ENCODE data around the gene BRPF1.

Gene BRPF1

GRCh38 chr3:9747267-9747666, 15.7 kb downstream of the BRPF1 start:
- peaks cover 80% of the 10 kb centered on the region for H3K36me3 ChIP-seq

GRCh38 chr3:9748031-9748430, 16.5 kb downstream of the BRPF1 start:
- DNase-seq, result no peak
- no peaks in the 10 kb centered on the region for H3K9me3 ChIP-seq (ENCODE audit: severe bottlenecking)
- H3K27me3 ChIP-seq (ENCODE audit: insufficient read depth, low read depth, severe bottlenecking), result no peaks in the 10 kb centered on the region
- H3K4me3 ChIP-seq (ENCODE audit: low read depth, low read length), result no peak overlapping the region
- TF ChIP-seq CTCF (IDR thresholded peaks at IDR 0.05; ENCODE audit: low read depth, low read length), result no peak
- H3K36me3 ChIP-seq, result peaks cover 79% of the 10 kb centered on the region
- no peak overlapping the region for H3K27ac ChIP-seq

More at GRCh38 chr3:9747267-9747666, 15.7 kb downstream of the BRPF1 start:
- TF ChIP-seq CTCF (IDR thresholded peaks at IDR 0.05; ENCODE audit: low read depth, low read length), result no peak
- Histone ChIP-seq H3K27ac (no peak overlapping the region), H3K27me3 (ENCODE audit: insufficient read depth, low read depth, severe bottlenecking) (no peaks in the 10 kb centered on the region), H3K4me3 (ENCODE audit: low read depth, low read length) (no peak overlapping the region), H3K9me3 (ENCODE audit: severe bottlenecking) (no peaks in the 10 kb centered on the region)
- DNase-seq, result no peak

GRCh38 chr3:9749296-9749644, 17.7 kb downstream of the BRPF1 start:
- TF ChIP-seq CTCF (IDR thresholded peaks at IDR 0.05; ENCODE audit: low read depth, low read length), result no peak
- Histone ChIP-seq H3K9me3 (ENCODE audit: severe bottlenecking) (no peaks in the 10 kb centered on the region), H3K27me3 (ENCODE audit: insufficient read depth, low read depth, severe bottlenecking) (no peaks in the 10 kb centered on the region), H3K36me3 (peaks cover 67% of the 10 kb centered on the region), H3K4me3 (ENCODE audit: low read depth, low read length) (peak overlapping the region; percentile 90), H3K27ac (peak overlapping the region; percentile 83)
- peak; percentile 70 for DNase-seq

- Histone ChIP-seq H3K27ac (peak within 1 kb of the TSS; percentile 83), H3K4me3 (ENCODE audit: low read depth, low read length) (peak within 1 kb of the TSS; percentile 90), H3K36me3 (peaks cover 67% of the 10 kb centered on the region), H3K27me3 (ENCODE audit: insufficient read depth, low read depth, severe bottlenecking) (no peaks in the 10 kb centered on the region), H3K9me3 (ENCODE audit: severe bottlenecking) (no peaks in the 10 kb centered on the region)
- peak; percentile 98 for DNase-seq
- no peak for TF ChIP-seq CTCF (IDR thresholded peaks at IDR 0.05; ENCODE audit: low read depth, low read length)
Observed at GRCh38 chr3:9749645-9750555, 18.4 kb downstream of the BRPF1 start, which contains the start of gene OGG1. TSS of gene OGG1 (plus strand) at chr3:9749952. CDS start at chr3:9750287, 335 bp downstream.

GRCh38 chr3:9750556-9751411, 19.2 kb downstream of the BRPF1 start:
- peaks cover 64% of the 10 kb centered on the region for H3K36me3 ChIP-seq
- no peaks in the 10 kb centered on the region for H3K9me3 ChIP-seq (ENCODE audit: severe bottlenecking)
- peak overlapping the region; percentile 83 for H3K27ac ChIP-seq
- no peak for TF ChIP-seq CTCF (IDR thresholded peaks at IDR 0.05; ENCODE audit: low read depth, low read length)
- no peak for DNase-seq
- peak overlapping the region; percentile 90 for H3K4me3 ChIP-seq (ENCODE audit: low read depth, low read length)
- H3K27me3 ChIP-seq (ENCODE audit: insufficient read depth, low read depth, severe bottlenecking), result no peaks in the 10 kb centered on the region

Data from WERI-Rb-1 (cell line).